HG02852 (cell line): ENCODE results near the gene SSMEM1.
"Not testable (repeated sequence)": the region's sequence is repeated elsewhere in the genome, so short reads cannot be mapped to it uniquely, and the experiment has no call there.

ENCODE experiments used
- ATAC-seq: cut with Tn5 transposase; IDR thresholded peaks from one replicate; pipeline ENCODE4 v1.9.1; 2021; ENCODE audit warnings: mild to moderate bottlenecking, moderate library complexity; ENCODE audit not compliant: unreplicated experiment

The SSMEM1 gene

DNA sequence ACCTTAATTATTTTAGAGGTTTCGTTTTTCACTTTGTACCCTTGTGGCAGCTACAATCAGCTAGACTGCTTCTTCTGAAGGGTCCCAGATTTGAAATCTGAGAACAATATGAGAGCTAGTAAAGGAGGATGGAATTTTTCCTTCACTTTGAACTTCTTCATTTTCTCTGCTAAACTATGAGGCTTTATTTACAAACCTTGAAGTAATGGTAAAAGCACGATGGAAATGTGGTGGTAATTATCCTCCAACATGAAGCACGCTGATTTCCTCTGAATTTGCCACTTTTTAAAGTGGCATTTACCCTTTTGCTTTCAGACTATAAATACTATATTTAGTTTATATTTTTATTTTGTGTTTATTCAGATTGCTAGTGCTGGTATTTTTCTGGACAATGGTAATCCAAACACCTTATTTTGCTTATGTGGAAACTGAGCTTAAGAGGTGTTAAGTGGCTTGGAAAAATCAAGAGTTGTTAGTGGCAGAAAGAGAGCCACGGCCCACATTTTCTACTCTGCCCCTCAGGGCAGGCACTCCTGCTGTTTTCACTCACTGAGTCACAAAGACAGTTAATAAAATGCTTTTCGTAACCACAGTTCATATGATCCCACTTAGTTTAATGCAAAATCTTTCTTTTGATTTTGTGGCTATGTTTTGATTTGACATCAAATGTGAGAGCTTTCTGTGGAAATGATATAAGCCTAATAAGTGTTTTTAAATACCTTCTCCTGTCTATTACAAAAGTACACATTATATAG is 2.7 kb downstream of the SSMEM1 start:
- no peak for ATAC-seq

DNA sequence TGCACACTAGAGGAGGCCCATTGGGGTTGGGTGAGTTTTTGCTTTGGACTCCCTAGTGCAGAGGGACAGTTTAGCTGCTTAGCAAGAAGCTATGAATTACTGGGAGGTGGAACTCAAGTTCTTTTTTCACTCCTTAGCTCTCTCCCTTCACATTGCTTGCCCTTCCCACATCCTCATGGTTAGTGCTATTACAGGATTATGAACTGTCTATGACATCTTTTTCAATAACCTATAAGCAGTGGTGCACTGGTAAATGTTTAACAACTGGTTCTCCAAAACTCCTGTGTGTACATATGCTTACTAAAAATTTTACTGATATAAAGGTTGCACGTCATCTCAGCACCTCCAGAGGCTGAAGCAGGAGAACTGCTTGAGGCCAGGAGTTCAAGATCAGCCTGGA is 6.2 kb downstream of the SSMEM1 start:
- no peak for ATAC-seq

DNA sequence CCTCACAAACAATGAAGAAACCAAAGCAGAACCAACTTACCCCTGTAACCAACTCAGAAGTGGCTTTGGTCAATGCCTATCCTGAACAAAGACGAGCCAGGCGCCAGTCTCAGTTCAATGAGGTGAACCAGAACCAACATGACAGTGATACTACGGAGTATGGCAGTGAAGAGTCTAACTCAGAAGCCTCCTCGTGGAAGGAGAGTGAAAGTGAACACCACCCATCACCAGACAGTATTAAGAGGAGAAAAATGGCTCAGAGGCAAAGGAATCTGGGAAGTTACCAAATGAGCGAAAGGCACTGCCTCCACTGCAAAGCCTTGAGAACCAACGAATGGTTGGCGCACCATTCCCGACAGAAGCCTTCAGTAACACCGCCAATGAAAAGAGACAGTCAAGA is 8.4 kb downstream of the SSMEM1 start:
- no peak for ATAC-seq

DNA sequence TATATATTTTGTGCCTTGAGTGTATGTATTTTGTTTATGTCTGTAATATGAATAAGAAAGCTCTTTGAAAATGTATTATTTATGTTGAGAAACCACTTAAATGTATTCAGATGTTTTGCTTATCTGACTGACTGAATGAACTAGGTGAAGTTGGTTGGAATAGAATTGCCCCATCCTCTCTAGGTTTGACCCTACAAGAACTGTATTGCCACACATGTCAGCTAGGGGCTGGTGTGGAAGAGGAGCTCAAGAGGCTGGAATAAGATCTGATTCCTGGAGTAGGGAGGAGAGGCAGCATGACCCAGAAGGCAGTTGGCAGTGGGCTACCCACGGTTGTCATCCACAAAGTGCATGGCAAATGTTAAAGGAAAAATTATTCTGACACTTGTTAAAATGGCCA is 9.1 kb downstream of the SSMEM1 start:
- ATAC-seq, result no peak

DNA sequence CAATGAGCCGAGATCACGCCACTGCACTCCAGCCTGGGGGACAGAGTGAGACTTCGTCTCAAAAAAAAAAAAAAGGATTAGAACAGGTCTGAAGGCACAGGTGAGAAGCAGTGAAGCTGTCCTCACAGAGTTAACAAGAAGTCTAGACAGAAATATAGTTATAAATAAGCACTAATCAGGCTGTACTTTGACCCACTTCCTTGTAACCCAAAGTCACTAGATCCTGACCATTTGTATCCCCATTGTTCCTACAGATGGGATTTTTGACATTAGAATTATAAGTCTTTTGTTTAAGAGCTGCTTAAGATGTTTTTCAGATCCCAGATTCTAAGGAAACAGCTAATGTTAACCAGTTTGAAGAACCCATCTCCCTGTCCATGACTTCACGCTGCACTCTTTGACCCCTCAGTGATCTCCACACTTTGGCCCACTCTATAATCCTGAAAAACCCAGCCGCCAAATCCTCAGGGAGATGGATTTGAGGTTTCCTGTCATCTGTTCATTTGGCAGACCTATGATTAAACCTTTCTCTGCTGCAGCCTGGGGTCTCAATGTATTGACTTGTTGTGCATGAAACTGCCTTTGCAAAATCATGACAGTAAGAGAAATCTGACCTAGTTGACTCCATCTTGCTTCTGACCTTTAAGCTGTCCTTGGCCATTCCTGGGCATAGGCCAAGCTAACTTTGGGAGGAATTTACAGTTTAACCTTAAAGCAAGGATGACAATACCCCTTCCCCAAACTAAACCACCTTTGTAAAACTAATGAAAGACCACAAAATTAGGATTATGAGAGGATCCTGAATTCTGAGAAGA is 11.4 kb downstream of the SSMEM1 start:
- ATAC-seq, result no peak

DNA sequence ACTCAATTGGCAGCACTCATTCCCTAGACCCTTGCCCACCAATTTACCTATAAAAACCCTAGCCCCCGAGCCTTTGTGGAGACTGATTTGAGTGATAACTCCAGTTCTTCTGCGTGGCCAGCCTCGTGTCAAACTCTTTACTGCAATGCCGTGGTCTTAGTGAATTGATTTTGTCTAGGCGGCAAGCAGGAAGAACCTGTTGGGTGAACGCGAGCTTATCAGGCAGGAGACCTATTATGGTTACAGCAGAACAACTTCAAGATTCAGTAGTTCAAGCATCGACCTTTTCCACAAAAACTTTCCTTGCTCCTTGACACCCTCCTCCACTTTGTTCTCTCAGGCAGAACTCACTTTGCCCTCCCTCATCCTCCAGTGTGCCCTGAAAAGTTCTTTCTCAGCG is 12.2 kb downstream of the SSMEM1 start:
- ATAC-seq, result no peak

DNA sequence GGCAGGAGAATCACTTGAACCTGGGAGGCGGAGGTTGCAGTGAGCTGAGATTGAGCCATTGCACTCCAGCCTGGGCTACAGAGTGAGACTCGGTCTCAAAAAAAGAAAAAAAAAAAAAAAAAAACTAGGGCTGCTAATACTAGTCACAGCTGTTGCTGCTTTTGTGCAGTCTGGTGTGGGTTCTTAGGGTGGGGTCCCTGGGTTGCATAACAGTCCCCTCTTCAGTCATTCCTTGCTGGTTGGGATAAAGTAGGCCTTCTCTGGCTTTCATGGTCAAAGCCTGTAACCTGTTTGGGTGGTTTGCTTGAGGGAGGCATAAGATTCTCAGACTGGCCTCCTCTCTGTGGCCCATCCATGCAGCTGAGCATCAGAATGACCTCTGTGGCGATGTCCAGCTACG is 14.1 kb downstream of the SSMEM1 start:
- no peak for ATAC-seq

DNA sequence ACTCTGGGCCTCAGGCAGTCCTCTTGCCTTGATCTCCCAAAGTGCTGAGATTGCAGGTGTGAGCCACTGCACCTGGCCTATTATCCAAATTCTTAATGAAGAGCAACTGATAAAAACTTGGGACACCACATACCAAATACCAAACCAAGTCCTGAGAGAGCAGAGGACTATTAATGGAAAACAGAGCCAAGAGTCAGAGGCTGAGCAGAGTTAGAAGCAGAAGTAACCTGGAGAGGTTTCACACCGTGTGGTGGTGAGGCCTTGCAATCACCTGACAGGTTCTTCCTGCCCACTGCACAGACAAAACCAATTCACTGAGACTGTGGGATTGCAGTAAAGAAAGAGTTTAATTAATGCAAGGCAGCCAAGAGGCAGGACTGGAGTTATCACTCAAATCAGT is 16.0 kb downstream of the SSMEM1 start:
- no peak for ATAC-seq

DNA sequence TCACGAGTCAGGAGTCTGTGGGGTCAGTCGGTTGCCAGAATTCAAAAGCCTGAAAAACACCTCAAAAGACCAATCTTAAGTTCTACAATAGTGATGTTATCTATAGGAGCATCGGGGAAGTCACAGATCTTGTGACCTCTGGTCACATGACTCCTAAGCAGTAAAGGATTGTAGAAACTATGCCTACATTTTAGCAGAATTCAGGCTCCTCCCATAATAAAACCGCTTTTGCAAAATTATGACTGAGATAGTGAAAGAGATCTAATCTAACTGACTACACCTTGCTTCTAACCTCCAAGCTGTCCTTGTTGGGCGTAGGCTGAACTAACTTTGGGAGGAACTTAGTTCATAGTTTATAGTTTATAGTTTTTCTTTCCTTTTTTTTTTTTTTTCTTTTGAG is 16.6 kb downstream of the SSMEM1 start:
- no peak for ATAC-seq

DNA sequence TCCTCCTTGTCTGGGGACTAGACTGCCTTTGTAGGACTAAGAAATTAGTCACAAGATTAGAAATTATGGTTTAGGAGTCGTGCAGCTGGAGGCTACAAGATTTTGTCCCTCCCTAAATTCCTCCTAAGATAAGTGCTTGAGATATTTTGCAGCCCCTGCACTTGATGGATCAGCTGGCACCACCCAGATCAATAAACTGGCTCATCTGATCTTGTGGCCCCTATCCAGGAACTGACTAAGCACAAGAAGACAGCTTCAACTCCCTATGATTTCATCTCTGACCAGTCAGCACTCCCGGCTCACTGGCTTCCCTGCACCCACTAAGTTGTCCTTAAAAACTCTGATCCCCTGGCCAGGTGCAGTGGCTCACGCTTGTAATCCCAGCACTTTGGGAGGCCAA is 17.3 kb downstream of the SSMEM1 start:
- not testable (repeated sequence) for ATAC-seq

DNA sequence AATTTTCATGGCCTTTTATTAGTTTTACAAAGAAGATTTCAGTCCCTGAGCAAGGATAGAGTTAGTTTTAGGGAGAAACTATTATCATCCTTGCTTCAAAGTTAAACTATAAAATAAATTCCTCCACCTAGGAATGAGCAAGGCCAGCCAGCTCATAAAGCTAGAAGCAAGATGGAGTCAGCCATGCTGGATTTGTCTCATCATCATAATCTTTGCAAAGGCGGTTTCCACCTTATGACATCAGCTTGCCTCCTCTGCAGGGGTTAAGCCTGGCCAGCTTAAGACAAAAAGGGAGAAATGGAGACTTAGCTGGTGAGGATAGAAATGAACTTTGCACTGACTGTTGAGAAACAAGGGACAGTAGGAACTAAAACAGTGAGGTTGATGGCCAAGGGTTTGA is 18.7 kb downstream of the SSMEM1 start:
- ATAC-seq, result no peak

DNA sequence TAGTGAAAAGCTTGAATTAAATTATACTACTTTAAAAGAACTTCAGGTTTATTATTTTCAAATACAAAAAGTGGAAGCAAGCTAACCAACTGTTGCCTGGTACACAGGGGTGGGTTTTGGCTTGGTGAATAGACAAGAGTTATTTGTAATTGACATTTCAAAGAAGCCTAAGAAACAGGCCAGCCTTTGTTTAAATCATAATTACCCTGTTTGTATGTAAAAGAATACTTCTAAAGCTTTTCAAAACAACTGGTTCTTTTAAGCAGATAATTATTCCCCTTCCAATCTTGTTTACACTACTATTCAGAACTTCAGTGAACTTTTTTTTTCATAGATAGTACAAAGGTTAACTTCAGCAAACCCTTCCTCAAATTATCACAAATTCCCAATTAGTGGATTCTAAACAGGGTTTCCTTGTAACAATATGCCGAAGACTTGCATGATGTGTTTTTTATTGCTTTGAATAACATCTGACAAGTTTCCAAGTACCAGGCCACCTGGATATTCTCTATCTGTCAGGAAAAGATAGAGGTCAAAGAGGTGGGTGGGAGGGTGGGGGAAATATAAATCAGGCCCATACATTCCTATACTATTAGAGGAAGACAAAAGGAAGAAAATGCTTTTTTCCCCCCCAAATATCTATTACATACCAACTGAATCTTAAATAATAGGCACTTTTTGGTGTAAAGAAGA is 20.4 kb downstream of the SSMEM1 start:
- ATAC-seq, result no peak

DNA sequence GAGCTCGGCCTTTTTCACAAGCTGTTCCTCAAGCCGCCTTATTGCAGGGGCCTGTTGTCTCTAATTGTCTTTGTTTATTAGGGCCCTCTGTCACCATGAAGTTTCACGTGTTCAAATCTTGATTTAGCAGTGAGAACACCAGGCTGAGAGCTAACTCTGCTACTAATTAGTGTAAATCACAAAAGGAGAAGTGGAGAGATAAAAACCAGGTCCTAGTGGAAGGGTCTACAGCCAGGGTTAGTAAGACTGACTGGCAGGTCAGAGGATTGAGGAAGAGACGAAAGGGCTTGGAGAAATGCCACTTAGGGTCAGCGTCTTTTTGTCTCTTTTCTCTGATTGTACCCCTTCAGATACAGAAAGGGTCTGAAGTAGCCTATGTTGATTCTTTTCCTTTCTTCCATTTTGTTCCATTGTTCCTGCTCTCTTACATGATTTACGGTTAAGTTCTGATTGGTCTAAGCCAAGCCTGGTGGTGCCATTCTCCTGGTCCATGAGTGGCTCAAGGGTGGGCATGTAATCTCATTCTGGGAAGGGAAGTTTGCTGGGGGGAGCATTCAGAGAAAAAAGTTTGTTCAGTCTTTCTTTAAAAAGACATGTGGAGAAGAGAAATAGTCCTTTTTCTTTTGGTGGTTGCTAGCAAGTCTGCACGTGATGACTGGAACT is 21.3 kb downstream of the SSMEM1 start:
- no peak for ATAC-seq

DNA sequence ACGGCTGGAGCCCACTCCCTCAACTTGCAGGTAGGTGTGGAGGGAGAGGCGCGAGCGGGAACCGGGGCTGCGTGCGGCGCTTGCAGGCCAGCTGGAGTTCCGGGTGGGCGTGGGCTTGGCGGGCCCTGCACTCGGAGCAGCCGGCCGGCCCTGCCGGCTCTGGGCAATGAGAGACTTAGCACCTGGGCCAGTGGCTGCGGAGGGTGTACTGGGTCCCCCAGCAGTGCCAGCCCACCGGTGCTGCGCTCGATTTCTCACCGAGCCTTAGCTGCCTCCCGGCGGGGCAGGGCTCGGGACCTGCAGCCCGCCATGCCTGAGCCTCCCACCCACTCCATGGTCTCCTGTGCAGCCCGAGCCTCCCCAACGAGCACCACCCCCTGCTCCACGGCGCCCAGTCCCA is 22.3 kb downstream of the SSMEM1 start:
- ATAC-seq, result not testable (repeated sequence)

DNA sequence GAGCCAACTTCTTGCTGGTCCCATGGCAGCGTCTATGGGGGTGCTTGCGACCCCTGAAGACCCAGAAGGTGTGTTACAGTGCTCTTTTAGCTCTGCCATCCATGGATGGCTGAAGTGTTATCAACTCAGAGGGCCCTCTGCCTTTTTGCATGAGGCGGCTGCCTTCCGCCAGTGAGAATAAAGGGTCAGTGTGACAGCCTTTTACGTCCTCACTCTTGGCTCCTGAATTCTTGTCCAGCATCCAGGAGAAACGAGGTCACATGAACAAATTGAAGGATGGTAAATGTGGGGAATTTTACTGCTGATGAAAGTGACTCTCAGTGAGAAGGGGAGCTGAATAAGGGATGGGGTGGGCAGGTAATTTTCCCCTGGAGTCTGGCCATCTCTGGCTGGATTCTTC is 24.1 kb downstream of the SSMEM1 start:
- no peak for ATAC-seq

DNA sequence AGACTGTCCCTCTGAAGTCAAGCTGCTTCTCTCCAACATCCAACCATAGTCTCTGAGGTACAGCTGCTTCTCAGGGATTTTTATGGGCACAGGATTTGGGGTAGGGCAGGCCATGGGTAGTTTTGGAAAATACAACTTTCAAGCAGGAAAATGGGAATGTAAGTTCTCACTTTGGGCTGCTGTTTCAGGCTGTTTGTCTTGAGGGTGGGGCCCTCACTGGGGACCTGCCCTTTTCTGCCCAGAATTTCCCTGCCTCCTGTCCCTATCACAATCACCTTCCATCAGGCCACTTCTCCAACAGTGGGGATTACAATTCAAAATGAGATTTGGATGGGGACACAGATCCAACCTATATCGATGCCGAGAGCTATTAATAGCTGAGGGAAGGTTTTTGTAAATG is 24.5 kb downstream of the SSMEM1 start:
- no peak for ATAC-seq

DNA sequence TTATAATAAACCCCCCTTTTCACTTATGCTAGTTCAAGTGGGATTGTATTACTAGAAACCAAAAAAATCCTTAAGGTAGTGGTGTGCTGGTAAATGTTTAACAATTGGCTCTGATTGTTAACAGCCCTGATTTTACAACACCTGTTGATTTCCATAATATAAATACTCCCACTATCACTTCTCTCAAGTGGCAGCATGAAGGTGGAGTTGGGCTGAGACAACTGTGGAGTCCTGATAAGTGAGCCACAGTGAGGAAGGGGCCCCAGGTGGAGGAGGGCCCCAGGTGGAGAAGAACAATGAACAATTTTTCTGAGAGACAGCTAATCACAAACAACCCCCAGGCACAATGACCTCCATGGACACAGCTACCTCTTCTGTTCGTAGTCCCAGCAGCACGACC is 26.4 kb downstream of the SSMEM1 start:
- ATAC-seq, result no peak

DNA sequence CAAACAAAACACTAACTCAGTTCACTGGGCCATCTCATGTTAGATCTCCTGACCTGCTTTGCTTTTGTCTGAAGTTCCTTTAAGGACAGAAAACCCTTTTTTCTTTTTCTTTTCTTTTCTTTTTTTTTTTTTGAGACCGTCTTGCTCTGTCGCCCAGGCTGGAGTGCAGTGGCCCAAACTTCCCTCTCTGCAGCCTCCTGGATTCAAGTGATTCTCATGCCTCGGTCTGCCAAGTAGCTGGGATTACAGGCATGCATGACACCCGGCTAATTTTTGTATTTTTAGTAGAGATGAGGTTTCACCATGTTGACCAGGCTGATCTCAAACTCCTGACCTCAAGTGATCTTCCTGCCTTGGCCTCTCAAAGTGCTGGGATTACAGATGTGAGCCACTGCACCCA is 28.7 kb downstream of the SSMEM1 start:
- ATAC-seq, result not testable (repeated sequence)

DNA sequence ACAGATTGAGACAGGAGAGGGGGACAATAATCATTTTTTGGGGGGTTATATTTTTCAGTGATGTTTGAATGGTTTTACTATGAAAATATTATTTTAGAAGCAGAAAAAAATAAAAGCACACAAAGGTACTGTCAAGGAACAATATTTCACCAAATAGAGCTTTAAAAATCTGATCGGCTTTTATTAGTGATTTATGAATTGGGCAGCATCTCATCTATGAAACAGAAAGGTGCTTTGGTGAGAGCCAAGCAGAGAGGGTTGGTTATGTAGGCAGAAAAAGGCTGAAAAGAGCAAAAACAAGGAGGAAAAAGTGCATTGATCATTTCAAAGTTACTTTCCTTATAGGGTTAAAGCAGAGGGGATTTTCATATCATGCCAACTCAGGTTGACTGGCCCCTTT is 32.6 kb downstream of the SSMEM1 start:
- ATAC-seq, result no peak

DNA sequence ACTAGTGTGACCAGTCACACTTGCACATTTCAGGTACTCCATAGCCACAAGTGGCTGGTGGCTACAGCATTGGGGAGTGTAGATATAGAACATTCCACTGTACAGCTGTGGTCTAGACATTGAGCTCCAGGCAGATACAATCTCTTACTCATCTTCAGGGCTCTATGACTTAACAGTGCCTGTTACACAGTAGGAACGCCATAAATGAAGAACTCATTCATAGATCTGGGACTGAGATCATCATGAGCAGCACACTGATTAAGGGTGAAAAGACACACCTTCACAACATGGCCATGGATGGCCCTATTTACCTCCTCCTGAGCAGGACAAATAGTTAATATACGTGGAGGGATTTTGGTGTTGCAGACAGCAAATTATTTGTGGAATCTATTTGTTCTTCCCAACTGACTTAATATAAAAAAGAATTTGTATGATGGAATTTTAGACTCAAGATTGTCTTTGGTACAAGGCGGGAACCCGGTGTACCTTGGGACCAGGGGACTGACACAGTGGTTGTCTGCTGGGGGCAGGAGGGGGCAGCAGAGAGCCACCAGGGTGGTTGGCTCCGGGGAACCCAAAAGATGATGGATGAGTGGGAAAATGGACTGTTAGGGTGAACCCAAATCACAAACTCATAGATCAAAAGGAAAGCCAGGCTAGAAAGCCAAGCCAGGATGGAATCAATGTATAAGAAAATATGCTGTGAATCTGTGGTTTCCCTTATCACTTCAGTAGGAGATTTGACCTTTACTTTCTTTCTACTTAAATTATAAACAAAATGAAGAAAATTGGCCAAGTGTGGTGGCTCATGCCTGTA is 34.7 kb downstream of the SSMEM1 start:
- no peak for ATAC-seq
